Vagina (tissue), 2 donors: ENCODE measurements around the gene CARD14. TPM values are rescaled to one million over a fixed set of nuclear protein-coding genes. Genes with fewer than 3 reads are reported as not detected.

Experiments used
- DNase-seq, 2 donors: peaks; one replicate each; pipeline ENCODE4 v3.0.0-alpha.2; 2017; ENCODE audit errors: extremely low spot score in 2 of 2
- H3K27ac ChIP-seq: fragments of 200-600 bp; sonication (generic); one replicate; pipeline ENCODE4 v1.5.1; 2019
- H3K27me3 ChIP-seq: fragments of 200-600 bp; sonication (generic); one replicate; pipeline ENCODE4 v1.5.1; 2019
- H3K36me3 ChIP-seq, 2 donors: fragments of 200-600 bp; sonication (generic); one replicate each; pipeline ENCODE4 v1.5.1; 2017 to 2019
- H3K4me1 ChIP-seq: fragments of 200-600 bp; sonication (generic); one replicate; pipeline ENCODE4 v1.5.1; 2019
- H3K4me3 ChIP-seq, 2 donors: fragments of 200-600 bp; sonication (generic); 1 replicate in 1 of 2; 2 replicates in 1 of 2; pipeline ENCODE4 v1.5.1; 2016 to 2019
- H3K9me3 ChIP-seq: fragments of 200-600 bp; sonication (generic); one replicate; pipeline ENCODE4 v1.5.1; 2019
- POLR2A ChIP-seq, 2 donors: fragments of 450-650 bp; IDR thresholded peaks; one replicate each; pipeline ENCODE4 v1.6.1; 2017; ENCODE audit warnings: antibody characterized with exemption in 2 of 2, mild to moderate bottlenecking in 2 of 2, moderate library complexity in 2 of 2
- POLR2AphosphoS5 ChIP-seq, 2 donors: sonication (generic); formaldehyde crosslinking; IDR thresholded peaks; one replicate each; pipeline ENCODE4 v1.9.0; 2017; ENCODE audit warnings: antibody characterized with exemption in 2 of 2, mild to moderate bottlenecking in 2 of 2, low read depth in 1 of 2; ENCODE audit not compliant: insufficient read depth in 1 of 2
- intact Hi-C: fragments of 100-400 bp; cut with DNase I; formaldehyde crosslinking; loops from one replicate; pipeline ENCODE4 v1.15.1; 2023
- total RNA-seq: library from RNA; depleted of rRNA; stranded (reverse); fragments of >200 nt; gene quantifications from one replicate; pipeline ENCODE4 v1.2.3, GENCODE V29; 2016
- TF ChIP-seq, protein P1 (sequence below), 3 experiments: fragments of 450-650 bp in 2 of 3; fragments of 200-600 bp in 1 of 3; sonication (generic) in 1 of 3; IDR thresholded peaks; one replicate each; pipeline ENCODE4 v1.5.1; 2017 to 2019; ENCODE audit warnings: antibody characterized with exemption in 3 of 3, mild to moderate bottlenecking in 2 of 3, moderate library complexity in 2 of 3

The CARD14 gene
- total RNA-seq, 1 donor from 2014 or later: 30.0 TPM

DNA sequence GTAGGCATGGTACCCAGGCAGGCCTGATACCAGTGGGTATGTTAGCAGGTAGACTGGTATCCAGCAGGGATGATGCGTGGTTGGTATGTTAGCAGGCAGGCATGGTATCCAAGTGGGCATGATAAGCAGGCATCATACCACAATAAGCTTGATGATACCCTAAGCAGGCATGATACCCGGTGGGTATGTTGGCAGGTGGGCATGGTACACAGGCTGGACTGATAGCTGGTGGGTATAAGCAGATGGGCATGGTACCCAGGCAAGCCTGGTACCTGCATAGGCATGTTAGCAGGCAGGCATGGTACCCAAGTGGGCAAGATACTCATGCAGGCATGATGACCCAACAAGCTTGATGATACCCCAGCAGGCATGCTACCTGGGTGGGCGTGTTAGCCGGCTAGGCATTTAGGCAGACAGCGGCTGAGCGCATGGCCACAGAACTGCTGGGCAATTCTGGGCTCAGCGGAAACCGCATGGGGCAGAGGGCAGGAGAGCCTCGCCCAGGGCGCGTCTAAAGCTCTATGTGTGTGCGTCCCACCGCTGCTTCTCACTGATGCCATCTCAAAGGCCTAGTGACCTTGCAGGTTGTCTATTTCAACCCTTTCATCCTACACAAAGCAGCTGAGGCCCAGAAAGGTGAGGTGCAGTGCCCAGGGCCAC lies 48.0 kb downstream of the CARD14 start:
- Histone ChIP-seq H3K27ac (no peak overlapping the region), H3K4me1 (peaks cover 37% of the 10 kb centered on the region), H3K9me3 (no peaks in the 10 kb centered on the region), H3K4me3 (no peak overlapping the region), H3K36me3 (peaks cover 0 to 20% of the 10 kb centered on the region in 2 donors), H3K27me3 (no peaks in the 10 kb centered on the region)
- intact Hi-C loops: no loop called here
- no peak for DNase-seq
- TF ChIP-seq POLR2A (IDR thresholded peaks at IDR 0.05) (no peak), POLR2AphosphoS5 (IDR thresholded peaks at IDR 0.05; ENCODE audit: insufficient read depth in 1 of 2, low read depth in 1 of 2) (no peak)
- TF ChIP-seq, protein P1, sequence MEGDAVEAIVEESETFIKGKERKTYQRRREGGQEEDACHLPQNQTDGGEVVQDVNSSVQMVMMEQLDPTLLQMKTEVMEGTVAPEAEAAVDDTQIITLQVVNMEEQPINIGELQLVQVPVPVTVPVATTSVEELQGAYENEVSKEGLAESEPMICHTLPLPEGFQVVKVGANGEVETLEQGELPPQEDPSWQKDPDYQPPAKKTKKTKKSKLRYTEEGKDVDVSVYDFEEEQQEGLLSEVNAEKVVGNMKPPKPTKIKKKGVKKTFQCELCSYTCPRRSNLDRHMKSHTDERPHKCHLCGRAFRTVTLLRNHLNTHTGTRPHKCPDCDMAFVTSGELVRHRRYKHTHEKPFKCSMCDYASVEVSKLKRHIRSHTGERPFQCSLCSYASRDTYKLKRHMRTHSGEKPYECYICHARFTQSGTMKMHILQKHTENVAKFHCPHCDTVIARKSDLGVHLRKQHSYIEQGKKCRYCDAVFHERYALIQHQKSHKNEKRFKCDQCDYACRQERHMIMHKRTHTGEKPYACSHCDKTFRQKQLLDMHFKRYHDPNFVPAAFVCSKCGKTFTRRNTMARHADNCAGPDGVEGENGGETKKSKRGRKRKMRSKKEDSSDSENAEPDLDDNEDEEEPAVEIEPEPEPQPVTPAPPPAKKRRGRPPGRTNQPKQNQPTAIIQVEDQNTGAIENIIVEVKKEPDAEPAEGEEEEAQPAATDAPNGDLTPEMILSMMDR (IDR thresholded peaks at IDR 0.05): no peak

DNA sequence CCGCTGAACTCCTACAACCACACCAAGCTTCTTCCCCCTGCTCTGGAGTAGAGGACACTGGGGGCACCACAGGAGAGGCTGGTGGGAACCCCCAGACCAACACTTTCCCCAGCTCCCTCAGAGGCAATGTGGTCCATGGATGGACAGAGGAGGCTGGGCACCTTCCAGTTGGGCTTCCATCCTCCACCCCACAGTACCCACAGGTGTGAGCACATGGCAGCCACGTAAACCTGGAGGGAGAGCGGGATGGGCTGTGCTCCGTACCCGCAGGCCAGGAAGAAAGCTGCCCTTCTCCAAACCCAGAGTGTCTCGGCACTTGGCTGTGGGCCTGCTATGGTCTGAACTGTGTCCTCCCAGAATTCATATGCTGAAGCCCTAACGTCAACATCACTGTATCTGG lies 48.6 kb downstream of the CARD14 start:
- peaks cover 42% of the 10 kb centered on the region for H3K4me1 ChIP-seq
- no peak overlapping the region for H3K4me3 ChIP-seq
- TF ChIP-seq, protein P1 (IDR thresholded peaks at IDR 0.05): no peak
- TF ChIP-seq POLR2AphosphoS5 (IDR thresholded peaks at IDR 0.05; ENCODE audit: insufficient read depth in 1 of 2, low read depth in 1 of 2): no peak
- TF ChIP-seq POLR2A (IDR thresholded peaks at IDR 0.05): no peak
- no peak for DNase-seq
- H3K9me3 ChIP-seq: no peaks in the 10 kb centered on the region
- intact Hi-C loops: no loop called here
- no peaks in the 10 kb centered on the region for H3K27me3 ChIP-seq
- H3K36me3 ChIP-seq: peaks cover 0 to 20% of the 10 kb centered on the region in 2 donors
- H3K27ac ChIP-seq: no peak overlapping the region

DNA sequence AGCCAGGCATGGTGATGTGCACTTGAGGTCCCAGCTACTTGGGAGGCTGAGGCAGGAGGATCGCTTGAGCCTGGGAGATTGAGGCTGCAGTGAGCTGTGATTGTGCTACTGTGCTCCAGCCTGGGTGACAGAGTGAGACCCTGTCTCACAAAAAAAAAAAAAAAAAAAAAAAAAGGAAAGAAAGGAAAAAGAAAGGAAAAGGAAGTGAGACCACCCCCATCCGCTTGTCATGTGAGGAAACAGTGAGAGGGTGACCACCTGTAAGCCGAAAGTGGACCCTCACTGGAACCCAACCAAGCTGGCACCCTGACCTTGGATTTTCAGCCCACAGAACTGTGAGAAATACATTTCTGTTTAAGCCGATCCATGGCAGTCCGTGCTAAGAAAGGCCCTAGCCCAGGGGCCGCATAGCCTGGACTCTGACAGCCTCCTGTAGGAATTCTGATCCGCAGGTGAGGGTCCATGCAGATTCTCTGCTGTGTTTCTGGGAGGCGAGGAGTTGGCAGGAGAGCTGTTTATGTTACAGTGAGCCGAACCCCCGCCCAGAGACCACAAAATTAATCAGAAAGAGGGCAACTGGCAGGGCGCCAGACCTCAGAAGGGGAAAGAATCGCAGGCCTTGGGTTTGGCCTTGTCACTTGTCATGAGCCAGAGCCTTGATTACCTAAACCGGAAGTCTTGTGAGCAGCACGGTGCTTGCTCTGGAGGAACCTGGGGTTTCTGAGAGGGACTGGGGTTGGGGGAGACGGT lies 49.4 kb downstream of the CARD14 start:
- Histone ChIP-seq H3K36me3 (peaks cover 0 to 16% of the 10 kb centered on the region in 2 donors), H3K9me3 (no peaks in the 10 kb centered on the region), H3K27ac (peak overlapping the region; percentile 90), H3K4me1 (peaks cover 42% of the 10 kb centered on the region), H3K4me3 (peak overlapping the region; percentile 77 to 88), H3K27me3 (no peaks in the 10 kb centered on the region)
- no peak for DNase-seq
- TF ChIP-seq, protein P1 (IDR thresholded peaks at IDR 0.05): no peak
- TF ChIP-seq POLR2AphosphoS5 (IDR thresholded peaks at IDR 0.05; ENCODE audit: insufficient read depth in 1 of 2, low read depth in 1 of 2): peak in 1 of 2 donors; percentile 63
- intact Hi-C loops: no loop called here

DNA sequence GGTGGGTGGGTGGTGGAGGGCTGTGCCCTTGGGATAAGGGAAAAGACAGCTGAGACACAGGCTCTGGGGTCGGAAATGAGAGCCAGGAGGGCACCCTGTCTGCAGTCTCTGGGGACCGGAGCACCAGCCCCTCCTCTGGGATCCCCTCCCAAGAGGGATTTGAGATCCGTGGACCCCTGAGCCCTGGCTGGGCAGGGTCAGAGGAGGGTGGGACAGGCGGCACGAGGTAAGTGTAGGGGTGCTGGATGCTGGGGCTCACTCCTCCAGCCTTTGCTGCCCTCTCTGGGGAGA lies 49.9 kb downstream of the CARD14 start:
- peak overlapping the region; percentile 90 for H3K27ac ChIP-seq
- TF ChIP-seq POLR2A (IDR thresholded peaks at IDR 0.05) (no peak), POLR2AphosphoS5 (IDR thresholded peaks at IDR 0.05; ENCODE audit: insufficient read depth in 1 of 2, low read depth in 1 of 2) (peak in 1 of 2 donors; percentile 51)
- TF ChIP-seq, protein P1 (IDR thresholded peaks at IDR 0.05): no peak
- H3K9me3 ChIP-seq: no peaks in the 10 kb centered on the region
- H3K36me3 ChIP-seq: peaks cover 0 to 11% of the 10 kb centered on the region in 2 donors
- peaks cover 42% of the 10 kb centered on the region for H3K4me1 ChIP-seq
- peak overlapping the region; percentile 77 to 88 for H3K4me3 ChIP-seq
- DNase-seq: no peak
- H3K27me3 ChIP-seq: no peaks in the 10 kb centered on the region
- intact Hi-C loops: no loop called here
